NK-92 treated with Interleukin-12 subunit alpha and Interleukin-12 subunit beta, amount 100 ng/mL, for 24 hours (cell line): ENCODE results near the gene SHROOM1.
"Not testable (repeated sequence)": the region's sequence is repeated elsewhere in the genome, so short reads cannot be mapped to it uniquely, and the experiment has no call there.

Experiments
- DNase-seq: peaks from one replicate; lab custom pipeline; 2025; lab: John Stamatoyannopoulos, UW

Gene SHROOM1

GRCh38 chr5:132806804-132807162, 23.7 kb downstream of the SHROOM1 start:
- not testable (repeated sequence) for DNase-seq

- DNase-seq, result not testable (repeated sequence)
Measured at GRCh38 chr5:132805872-132806271, 24.6 kb downstream of the SHROOM1 start.

- not testable (repeated sequence) for DNase-seq
Measured at GRCh38 chr5:132804219-132804618, 26.2 kb downstream of the SHROOM1 start.

GRCh38 chr5:132802685-132803066, 27.8 kb downstream of the SHROOM1 start:
- not testable (repeated sequence) for DNase-seq

- DNase-seq, result no peak
Measured at GRCh38 chr5:132802044-132802684, 28.3 kb downstream of the SHROOM1 start.

GRCh38 chr5:132800545-132800944, 29.9 kb downstream of the SHROOM1 start:
- no peak for DNase-seq

GRCh38 chr5:132799392-132799791, 31.1 kb downstream of the SHROOM1 start:
- DNase-seq, result no peak

GRCh38 chr5:132797651-132798050, 32.8 kb downstream of the SHROOM1 start:
- no peak for DNase-seq

GRCh38 chr5:132791026-132791425, 39.4 kb downstream of the SHROOM1 start:
- DNase-seq, result no peak

- no peak for DNase-seq
Measured at GRCh38 chr5:132790201-132790865, 40.1 kb downstream of the SHROOM1 start.

- no peak for DNase-seq
Measured at GRCh38 chr5:132788990-132789886, 41.2 kb downstream of the SHROOM1 start.

- no peak for DNase-seq
Measured at GRCh38 chr5:132788508-132788907, 41.9 kb downstream of the SHROOM1 start.

- DNase-seq, result no peak
Measured at GRCh38 chr5:132787076-132787475, 43.4 kb downstream of the SHROOM1 start.

GRCh38 chr5:132785864-132786263, 44.6 kb downstream of the SHROOM1 start:
- DNase-seq, result no peak

GRCh38 chr5:132785365-132785764, 45.1 kb downstream of the SHROOM1 start:
- DNase-seq, result no peak

- DNase-seq, result no peak
Measured at GRCh38 chr5:132782101-132782500, 48.3 kb downstream of the SHROOM1 start.

- no peak for DNase-seq
Measured at GRCh38 chr5:132781029-132781428, 49.4 kb downstream of the SHROOM1 start.

- DNase-seq, result no peak
Measured at GRCh38 chr5:132780577-132780976, 49.9 kb downstream of the SHROOM1 start.

GRCh38 chr5:132779961-132780360, 50.5 kb downstream of the SHROOM1 start:
- no peak for DNase-seq

GRCh38 chr5:132778856-132779255, 51.6 kb downstream of the SHROOM1 start:
- DNase-seq, result no peak

GRCh38 chr5:132778129-132778528, 52.3 kb downstream of the SHROOM1 start:
- DNase-seq, result no peak

- DNase-seq, result no peak
Measured at GRCh38 chr5:132777209-132778069, 53.0 kb downstream of the SHROOM1 start, which contains the start of gene SEPTIN8. SEPTIN8 (minus strand) TSS chr5:132777239; CDS start chr5:132777137, 102 bp downstream.
